Measurements from ENCODE around the gene INSIG1. TPM values are rescaled to one million over a fixed set of nuclear protein-coding genes. Genes with fewer than 3 reads are reported as not detected.

Gene INSIG1
- 10 to 100 TPM; 52.5 to 53.4 TPM for total RNA-seq

DNA sequence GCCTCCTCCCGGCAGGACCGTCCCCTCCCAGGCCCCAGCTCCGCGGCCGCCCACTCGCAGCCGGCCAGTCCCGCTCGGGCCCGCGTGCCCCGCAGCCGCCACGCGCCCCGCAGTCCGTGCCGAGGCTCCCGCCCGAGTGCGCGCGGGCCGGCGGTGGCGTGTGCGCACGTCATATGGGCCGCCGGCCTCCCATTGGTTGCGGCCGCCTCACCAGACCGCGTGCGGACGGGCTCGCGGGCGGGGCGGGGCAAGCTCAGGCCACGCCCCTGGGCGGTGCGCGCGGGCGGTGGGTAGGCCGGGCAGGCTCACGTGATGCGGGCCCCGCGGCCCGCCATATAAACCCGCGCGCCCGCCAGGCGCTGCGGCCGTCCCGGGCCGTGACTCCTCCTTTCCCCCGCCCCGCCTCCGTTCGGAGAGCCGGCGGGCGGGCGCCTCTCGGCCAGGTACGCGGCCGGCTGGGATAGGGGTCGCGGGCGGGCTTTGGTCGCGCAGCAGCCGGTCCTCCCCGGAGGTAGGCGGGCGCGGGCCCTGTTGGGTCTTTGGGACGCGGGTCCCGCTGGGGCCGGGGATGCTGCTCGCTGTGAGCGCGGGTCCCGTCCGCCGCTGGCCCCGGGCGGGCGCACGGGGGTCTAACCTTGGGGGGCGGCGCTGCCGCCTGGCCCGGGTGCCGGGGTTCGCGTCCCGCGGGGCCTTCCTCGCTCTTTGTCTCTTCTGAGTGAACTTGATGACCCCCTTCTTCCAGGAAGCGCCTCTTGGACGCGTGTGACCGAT is at the start of gene INSIG1:
TSS of gene INSIG1 (plus strand) at position 362 of the 771 bp plus-strand sequence. CDS start at position 770, 408 bp downstream.
- no peaks in the 10 kb centered on the region for H3K9me3 Mint-ChIP-seq
- peak within 1 kb of the TSS; percentile 95 for H3K27ac Mint-ChIP-seq
- DNase-seq: peak; percentile 98
- no peaks in the 10 kb centered on the region for H3K27me3 Mint-ChIP-seq
- H3K36me3 Mint-ChIP-seq: peaks cover 29% of the 10 kb centered on the region
- H3K4me3 Mint-ChIP-seq: peak within 1 kb of the TSS; percentile 92
- H3K4me1 Mint-ChIP-seq: peaks cover 30% of the 10 kb centered on the region

DNA sequence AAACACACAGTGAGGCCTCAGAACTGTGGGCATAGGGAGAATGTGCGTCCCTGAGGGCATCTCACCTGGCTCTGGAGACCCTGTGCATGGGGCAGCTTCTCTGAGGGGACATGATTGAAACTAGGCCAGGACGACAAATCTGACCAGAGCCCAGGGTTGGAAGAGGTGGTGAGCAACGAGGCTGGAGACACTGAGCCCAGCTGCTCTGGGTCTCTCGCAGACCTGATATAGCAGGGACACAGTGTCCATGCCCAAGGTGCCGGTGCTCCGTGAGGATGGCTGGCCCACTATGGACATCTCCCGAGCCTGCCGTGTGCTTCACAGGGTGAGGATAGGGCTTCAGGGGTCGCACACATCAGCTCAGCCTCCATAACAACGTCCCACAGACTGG is 49.3 kb upstream of the INSIG1 start:
- Mint-ChIP-seq H3K4me1 (no peaks in the 10 kb centered on the region), H3K27me3 (no peaks in the 10 kb centered on the region)

DNA sequence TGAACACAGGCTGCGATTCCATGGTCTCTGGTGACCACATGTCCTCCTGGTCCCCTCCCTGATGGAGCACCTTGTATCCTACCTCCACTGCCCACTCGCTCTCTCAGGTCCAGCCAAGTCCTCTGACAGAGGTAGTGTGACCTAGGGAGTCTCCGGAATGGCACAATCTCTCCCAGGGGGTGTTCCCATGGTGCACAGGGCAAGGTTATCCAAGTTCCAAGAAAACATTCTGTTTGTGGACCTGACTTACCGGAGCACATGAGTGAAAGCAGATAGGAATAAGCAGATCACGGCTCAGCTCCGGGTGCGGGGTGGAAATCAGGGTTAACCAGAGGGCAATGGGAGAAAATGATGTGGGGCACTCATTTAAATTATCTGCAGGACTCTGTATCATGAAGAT is 45.8 kb upstream of the INSIG1 start:
- no peaks in the 10 kb centered on the region for H3K4me1 Mint-ChIP-seq
- no peak overlapping the region for H3K4me3 Mint-ChIP-seq
- H3K27me3 Mint-ChIP-seq: no peaks in the 10 kb centered on the region
- H3K27ac Mint-ChIP-seq: no peak overlapping the region
- no peaks in the 10 kb centered on the region for H3K36me3 Mint-ChIP-seq
- H3K9me3 Mint-ChIP-seq: no peaks in the 10 kb centered on the region
- no peak for DNase-seq

More for the DNA sequence above, 49.3 kb upstream of the INSIG1 start:
- H3K9me3 Mint-ChIP-seq: no peaks in the 10 kb centered on the region
- no peaks in the 10 kb centered on the region for H3K36me3 Mint-ChIP-seq
- DNase-seq: no peak
- H3K27ac Mint-ChIP-seq: no peak overlapping the region
- H3K4me3 Mint-ChIP-seq: no peak overlapping the region

DNA sequence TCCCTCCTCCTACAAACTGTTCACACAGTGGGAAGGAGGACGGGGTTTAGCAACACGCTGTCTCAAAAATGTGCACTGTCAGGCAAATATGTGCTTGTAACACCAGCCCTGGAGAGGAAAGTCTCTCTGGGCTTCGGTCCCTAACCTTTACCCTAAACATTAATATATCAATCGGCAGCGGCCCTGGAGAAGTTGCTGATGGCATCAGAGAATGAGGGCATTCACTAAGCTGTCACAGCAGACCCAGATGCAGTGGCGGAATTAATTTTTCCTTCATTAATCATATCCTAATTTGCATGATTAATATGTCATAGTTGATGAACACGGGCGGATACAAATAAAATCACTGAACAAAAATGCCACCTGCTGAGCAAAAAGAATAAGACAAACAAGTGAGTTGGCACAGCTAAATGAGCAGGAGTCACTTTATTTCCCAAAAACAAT is 45.2 kb upstream of the INSIG1 start:
- H3K4me1 Mint-ChIP-seq: no peaks in the 10 kb centered on the region
- no peak overlapping the region for H3K27ac Mint-ChIP-seq
- no peak overlapping the region for H3K4me3 Mint-ChIP-seq
- H3K9me3 Mint-ChIP-seq: no peaks in the 10 kb centered on the region
- no peaks in the 10 kb centered on the region for H3K36me3 Mint-ChIP-seq
- no peak for DNase-seq
- no peaks in the 10 kb centered on the region for H3K27me3 Mint-ChIP-seq

DNA sequence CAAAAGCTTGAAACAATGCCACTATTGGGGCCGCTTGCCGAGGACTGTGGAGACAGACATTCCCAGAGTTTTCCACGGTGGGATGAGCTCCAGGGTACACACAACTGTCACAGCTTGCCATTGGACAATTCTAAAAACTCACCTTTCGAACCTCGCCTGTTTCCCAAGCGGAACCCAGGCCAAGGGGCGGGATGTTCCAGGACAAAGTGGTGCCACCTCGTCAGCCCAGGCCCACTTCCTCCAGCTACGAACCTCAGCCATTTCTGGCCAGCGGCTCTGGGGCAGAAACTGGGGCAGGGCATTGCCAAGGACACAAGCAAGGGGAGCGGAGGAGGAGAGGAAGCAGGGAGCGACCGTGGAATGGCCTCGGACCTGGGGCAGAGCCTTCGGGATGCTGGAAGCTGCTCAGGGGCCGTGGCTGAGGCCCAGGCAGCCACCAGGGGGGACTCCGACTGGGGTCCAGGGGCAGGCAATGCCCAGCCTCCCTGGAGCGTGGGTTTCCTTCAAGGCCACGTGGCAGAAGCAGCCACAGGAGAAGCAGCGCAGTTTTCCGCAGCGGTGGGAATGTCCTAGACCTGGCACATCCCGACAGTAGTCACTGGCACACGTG is 44.7 kb upstream of the INSIG1 start:
- Mint-ChIP-seq H3K27me3 (no peaks in the 10 kb centered on the region), H3K27ac (no peak overlapping the region), H3K4me1 (no peaks in the 10 kb centered on the region), H3K36me3 (no peaks in the 10 kb centered on the region), H3K9me3 (no peaks in the 10 kb centered on the region), H3K4me3 (no peak overlapping the region)
- no peak for DNase-seq

DNA sequence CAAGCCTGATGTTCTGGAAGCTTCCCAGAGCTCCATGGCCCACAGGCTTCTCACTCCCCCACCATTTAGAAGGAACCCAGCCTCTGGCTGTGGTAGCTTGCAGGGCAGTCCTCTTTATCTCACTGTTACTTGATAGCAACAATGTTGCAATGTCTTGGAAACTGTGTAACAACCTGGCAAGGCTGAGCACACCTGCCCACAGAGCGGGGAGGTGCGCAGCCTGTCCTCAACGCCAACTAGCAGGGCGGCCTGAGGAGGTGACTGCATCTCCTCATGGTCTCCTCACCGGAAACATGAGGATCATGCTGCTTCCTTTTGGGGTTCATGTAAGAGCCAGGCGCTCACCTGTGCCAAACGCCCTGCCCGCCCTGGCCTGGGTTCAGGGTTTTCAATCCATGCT is 43.7 kb upstream of the INSIG1 start:
- DNase-seq: no peak
- H3K27me3 Mint-ChIP-seq: no peaks in the 10 kb centered on the region
- H3K4me3 Mint-ChIP-seq: no peak overlapping the region
- no peaks in the 10 kb centered on the region for H3K4me1 Mint-ChIP-seq
- H3K27ac Mint-ChIP-seq: no peak overlapping the region
- H3K9me3 Mint-ChIP-seq: no peaks in the 10 kb centered on the region
- no peaks in the 10 kb centered on the region for H3K36me3 Mint-ChIP-seq

DNA sequence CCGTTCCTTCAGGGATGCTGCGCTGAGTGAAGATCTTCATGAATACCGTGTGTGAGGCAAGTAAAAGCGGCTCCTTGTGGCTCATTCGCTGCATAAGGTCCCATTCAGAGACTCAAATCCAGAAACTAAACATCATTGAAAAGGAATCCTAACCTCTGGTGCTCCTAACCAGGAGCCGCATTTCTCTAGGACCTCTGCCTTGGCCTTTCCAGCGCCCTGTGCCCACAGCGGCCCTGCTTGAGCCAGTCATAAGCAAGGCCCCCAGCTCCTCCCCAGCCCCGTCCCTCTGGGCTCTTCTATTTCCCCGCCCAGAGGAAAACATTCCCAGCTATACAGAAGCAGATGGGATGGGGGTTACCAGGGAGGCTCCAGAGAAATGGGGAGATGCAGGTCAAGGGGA is 42.6 kb upstream of the INSIG1 start:
- Mint-ChIP-seq H3K4me1 (no peaks in the 10 kb centered on the region), H3K27me3 (no peaks in the 10 kb centered on the region), H3K36me3 (no peaks in the 10 kb centered on the region), H3K27ac (no peak overlapping the region), H3K4me3 (no peak overlapping the region), H3K9me3 (no peaks in the 10 kb centered on the region)
- DNase-seq: no peak

DNA sequence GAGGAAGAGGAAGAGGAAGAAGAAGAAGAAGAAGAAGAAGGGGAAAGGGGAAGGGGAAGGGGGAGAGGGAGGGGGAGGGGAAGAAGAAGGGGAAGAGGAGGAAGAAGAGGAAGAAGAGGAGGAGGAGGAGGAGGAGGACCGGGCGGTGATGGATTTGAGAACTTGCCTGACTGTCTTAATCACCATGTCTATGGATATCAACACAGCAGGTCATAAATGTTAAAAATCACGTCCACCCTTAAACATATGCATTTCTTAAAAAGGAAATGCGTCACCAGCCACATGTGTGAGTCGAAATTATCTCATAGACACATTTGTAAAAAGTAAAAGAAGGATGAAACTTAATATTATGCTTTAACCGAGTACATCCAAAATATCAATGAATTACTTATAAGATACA is 42.1 kb upstream of the INSIG1 start:
- no peaks in the 10 kb centered on the region for H3K27me3 Mint-ChIP-seq
- no peak for DNase-seq
- H3K4me3 Mint-ChIP-seq: no peak overlapping the region
- H3K36me3 Mint-ChIP-seq: no peaks in the 10 kb centered on the region
- H3K4me1 Mint-ChIP-seq: no peaks in the 10 kb centered on the region
- no peak overlapping the region for H3K27ac Mint-ChIP-seq
- H3K9me3 Mint-ChIP-seq: no peaks in the 10 kb centered on the region

DNA sequence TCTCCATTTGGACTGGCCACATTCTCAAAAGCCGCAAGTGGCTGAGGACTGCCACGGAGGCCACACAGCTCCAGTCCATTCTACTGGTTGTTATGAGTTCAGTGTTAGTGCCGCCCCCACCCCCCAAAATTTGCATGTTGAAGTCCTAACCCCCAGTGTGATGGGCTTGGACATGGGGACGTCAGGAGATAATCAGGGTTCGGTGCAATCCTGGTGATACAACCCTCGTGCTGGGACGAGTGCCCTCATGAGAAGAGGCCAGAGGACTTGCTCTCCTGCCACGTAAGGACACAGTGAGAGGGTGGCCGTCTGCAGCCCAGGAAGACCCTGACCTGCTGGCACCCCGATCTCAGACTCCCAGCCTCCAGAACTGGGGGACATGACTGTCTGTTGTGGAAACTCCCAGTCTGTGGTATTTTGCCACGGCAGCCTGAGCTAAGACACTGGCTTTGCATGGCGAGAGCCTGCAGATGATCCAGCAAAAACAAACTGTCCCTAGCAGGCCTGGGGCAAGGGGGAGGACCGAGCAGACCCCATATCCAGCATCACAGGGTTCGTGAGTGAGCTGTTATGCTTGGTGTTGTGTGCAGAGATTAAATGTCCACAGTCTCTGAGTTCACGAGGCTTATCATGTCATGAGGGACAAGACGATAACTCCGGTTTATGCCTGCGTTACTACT is 41.5 kb upstream of the INSIG1 start:
- no peaks in the 10 kb centered on the region for H3K4me1 Mint-ChIP-seq
- H3K4me3 Mint-ChIP-seq: no peak overlapping the region
- H3K36me3 Mint-ChIP-seq: no peaks in the 10 kb centered on the region

DNA sequence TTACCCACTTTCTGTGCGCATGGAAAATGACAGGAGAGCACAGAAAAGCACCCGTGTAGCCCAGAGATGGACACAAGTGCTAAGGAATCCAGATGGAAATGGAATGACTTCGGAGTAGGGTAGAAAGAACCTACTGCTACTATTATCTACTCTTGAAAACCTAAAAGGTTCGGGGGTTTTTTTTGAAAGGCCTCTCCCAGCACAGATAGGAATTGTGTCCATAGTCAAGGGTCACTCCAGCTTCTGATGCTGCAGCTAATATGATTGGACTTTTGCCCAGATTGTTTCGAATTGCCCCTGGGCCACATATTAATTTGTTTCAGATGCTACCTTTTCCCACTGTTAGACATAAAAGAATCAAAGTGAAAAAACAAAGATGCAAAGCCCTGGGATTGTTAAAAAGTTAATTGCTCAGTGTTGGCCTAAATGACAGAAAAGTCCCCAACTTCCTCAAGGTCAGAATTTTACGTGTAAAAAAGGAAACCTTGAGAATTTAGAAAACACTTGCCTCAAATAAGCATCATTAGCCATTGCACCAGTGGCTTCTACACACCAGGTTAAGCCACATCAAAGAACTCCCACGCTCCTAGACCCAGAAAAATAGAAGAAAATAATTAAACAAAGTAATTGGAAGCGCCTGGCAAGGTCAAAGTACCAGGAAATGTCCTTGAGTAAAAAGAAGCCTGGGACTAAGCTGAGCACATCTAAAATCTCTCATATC is 40.8 kb upstream of the INSIG1 start:
- Mint-ChIP-seq H3K4me1 (no peaks in the 10 kb centered on the region), H3K36me3 (no peaks in the 10 kb centered on the region), H3K9me3 (no peaks in the 10 kb centered on the region), H3K27ac (no peak overlapping the region), H3K27me3 (no peaks in the 10 kb centered on the region), H3K4me3 (no peak overlapping the region)
- no peak for DNase-seq

More for the DNA sequence above, 41.5 kb upstream of the INSIG1 start:
- H3K27ac Mint-ChIP-seq: no peak overlapping the region
- H3K9me3 Mint-ChIP-seq: no peaks in the 10 kb centered on the region
- no peaks in the 10 kb centered on the region for H3K27me3 Mint-ChIP-seq
- DNase-seq: no peak

DNA sequence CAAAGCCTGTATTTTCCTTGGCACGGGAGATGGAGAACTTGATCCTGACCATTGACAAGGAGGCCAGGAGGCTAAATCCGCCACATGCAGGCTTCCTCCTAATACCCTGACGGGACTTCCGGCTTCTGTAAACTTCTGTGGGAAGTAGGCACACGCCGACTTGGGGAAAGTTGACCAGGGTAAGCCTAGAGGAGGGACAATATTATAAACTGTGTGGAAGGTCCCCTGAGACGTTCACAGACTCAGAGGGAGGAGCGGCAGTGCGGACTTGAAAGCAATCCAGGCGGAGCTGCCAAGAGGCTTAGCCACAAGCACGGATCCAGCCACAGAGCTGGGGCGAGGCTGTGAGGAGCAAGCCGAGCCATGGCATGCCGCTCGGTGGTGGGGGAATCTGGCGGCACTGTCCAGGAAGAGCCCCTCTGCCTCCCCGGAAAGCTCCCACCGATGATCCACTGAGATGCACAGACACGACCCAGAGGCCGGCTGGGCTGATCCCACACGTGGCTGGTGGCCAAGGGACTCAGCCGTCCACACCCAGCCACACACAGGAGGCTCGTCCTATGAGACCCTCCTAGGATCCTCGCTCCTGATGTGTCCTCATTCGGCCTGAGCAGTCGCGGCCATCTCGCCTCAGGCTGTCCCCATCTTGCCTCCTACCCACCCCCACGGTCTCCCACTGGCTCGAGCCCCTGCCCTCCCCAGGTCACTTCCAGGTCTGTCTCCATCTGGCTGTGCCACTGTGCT is 40.0 kb upstream of the INSIG1 start:
- no peaks in the 10 kb centered on the region for H3K36me3 Mint-ChIP-seq
- no peaks in the 10 kb centered on the region for H3K27me3 Mint-ChIP-seq
- H3K27ac Mint-ChIP-seq: no peak overlapping the region
- H3K4me3 Mint-ChIP-seq: no peak overlapping the region
- no peaks in the 10 kb centered on the region for H3K9me3 Mint-ChIP-seq
- no peak for DNase-seq
- no peaks in the 10 kb centered on the region for H3K4me1 Mint-ChIP-seq

DNA sequence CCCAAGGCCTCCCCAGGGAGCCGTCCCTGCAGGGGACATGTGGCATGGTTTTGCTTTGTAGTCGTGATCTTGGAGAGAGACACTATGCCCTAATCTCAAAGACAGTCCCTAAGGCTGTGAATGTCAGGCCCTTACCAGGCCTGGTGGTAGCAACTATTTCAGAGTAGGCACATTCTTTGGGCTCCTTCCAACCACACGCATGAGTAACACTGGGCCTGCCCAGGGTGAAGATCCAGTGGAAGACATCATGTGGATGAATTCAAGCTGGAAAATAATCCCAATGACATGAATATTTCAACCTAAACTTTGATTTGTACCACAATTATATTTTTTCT is 39.5 kb upstream of the INSIG1 start:
- Mint-ChIP-seq H3K4me3 (no peak overlapping the region), H3K9me3 (no peaks in the 10 kb centered on the region), H3K36me3 (no peaks in the 10 kb centered on the region), H3K27ac (no peak overlapping the region), H3K4me1 (no peaks in the 10 kb centered on the region), H3K27me3 (no peaks in the 10 kb centered on the region)
- no peak for DNase-seq

DNA sequence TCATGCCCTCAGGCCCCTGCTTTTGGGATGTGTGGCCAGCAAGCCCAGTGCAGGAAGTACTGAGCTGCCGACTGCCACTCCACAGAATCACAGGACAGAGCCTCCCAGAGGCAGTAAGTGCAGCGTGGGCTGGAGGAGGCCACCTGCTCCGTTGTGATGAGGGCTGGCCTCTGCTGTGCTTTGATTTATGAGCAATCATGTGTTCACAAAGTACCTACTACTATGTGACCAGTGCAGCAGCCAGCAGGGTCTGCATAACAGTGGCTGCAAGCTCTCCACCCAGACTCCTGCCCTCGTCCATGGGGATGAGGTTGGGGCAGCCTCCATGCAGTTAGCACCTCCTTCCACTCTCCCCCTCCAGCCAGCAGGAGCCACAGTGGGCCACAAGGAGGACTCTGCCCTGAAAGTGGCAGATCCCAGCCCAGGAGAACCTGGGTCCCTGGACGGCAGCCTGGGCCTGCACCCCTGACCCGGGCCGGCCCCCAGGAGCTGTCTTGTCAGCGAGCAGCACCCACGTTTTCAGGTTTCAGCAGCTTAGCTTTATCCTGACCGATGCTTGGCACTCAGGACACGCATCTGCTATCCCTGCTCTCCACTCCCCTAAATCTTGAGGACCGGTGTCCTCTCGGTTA is 37.7 kb upstream of the INSIG1 start:
- no peaks in the 10 kb centered on the region for H3K27me3 Mint-ChIP-seq
- DNase-seq: no peak
- H3K9me3 Mint-ChIP-seq: no peaks in the 10 kb centered on the region
- no peaks in the 10 kb centered on the region for H3K4me1 Mint-ChIP-seq
- H3K27ac Mint-ChIP-seq: no peak overlapping the region
- H3K36me3 Mint-ChIP-seq: no peaks in the 10 kb centered on the region
- H3K4me3 Mint-ChIP-seq: no peak overlapping the region

DNA sequence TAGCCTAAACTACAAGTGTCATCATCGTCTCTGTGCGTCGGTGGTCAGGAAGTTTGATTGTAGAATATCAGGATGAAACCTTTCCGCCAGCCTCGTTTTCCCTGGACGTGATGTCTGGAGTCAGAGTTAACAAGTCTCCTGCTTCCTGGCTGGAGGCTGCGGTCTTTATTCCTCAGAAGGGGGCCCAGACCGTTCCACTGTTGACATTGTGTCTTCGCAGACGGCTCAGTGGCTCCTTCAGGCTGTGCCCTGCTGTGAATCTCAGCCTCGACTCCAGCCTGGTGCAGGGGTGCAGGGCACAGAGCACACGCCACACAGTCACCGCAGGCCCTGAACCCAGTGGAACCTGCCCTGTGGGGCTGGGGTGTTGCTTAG is 37.2 kb upstream of the INSIG1 start:
- DNase-seq: no peak
- no peaks in the 10 kb centered on the region for H3K36me3 Mint-ChIP-seq
- no peak overlapping the region for H3K4me3 Mint-ChIP-seq
- no peaks in the 10 kb centered on the region for H3K9me3 Mint-ChIP-seq
- H3K27ac Mint-ChIP-seq: no peak overlapping the region
- no peaks in the 10 kb centered on the region for H3K4me1 Mint-ChIP-seq
- H3K27me3 Mint-ChIP-seq: no peaks in the 10 kb centered on the region
